GM19438 (cell line): ENCODE results near the gene GRIK2.

Experiments used
- ATAC-seq: cut with Tn5 transposase; IDR thresholded peaks from one replicate; pipeline ENCODE4 v1.9.1; 2021; ENCODE audit warnings: low read depth; ENCODE audit not compliant: unreplicated experiment

Gene GRIK2

DNA sequence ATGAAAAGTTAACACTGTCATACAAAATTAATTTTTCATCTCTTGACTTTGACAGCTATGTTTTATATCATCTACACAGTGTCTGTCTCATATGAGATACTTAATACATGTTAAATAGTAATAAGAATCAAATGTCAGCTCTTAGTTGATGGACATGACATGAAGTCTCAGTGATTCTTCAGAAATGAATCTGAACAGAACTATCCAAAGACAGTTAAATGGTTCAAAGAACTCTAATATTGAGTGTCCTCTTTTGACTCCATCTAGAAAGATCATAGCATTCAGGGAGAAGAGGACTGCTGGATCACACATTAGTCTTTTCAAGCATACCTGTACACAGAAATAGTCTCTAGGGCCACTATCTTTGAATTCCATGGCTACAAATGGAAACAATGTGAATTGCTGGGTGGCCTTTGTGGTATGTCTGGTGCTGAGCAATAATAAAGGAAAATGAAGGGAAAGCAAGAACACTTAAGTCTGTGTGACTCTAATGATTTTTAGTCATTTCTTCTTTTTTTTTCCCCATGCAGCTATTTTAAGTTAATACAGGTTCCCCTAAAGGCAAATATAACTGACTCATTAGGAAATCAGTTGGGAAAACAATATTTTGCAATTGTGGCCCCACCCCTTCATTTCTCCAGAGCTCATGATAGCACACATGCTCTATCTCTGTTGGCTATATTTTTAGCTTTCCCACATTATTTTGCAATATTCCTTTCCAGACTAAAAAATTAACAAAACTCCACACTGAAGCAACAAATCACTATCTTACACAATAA, 367.5 kb downstream of the GRIK2 start:
- ATAC-seq: no peak

GRCh38 chr6:101762851-101763250, 369.3 kb downstream of the GRIK2 start:
- no peak for ATAC-seq

GRCh38 chr6:101765281-101765680, 371.8 kb downstream of the GRIK2 start:
- no peak for ATAC-seq

- ATAC-seq: no peak
Measured at GRCh38 chr6:101770116-101770515, 376.6 kb downstream of the GRIK2 start.

GRCh38 chr6:101776919-101777350, 383.4 kb downstream of the GRIK2 start:
- ATAC-seq: no peak

- ATAC-seq: no peak
Measured at GRCh38 chr6:101777646-101778045, 384.1 kb downstream of the GRIK2 start.

- ATAC-seq: no peak
Measured at GRCh38 chr6:101779051-101779844, 385.7 kb downstream of the GRIK2 start.

- no peak for ATAC-seq
Measured at GRCh38 chr6:101783287-101783686, 389.8 kb downstream of the GRIK2 start.

GRCh38 chr6:101784094-101784493, 390.6 kb downstream of the GRIK2 start:
- no peak for ATAC-seq

DNA sequence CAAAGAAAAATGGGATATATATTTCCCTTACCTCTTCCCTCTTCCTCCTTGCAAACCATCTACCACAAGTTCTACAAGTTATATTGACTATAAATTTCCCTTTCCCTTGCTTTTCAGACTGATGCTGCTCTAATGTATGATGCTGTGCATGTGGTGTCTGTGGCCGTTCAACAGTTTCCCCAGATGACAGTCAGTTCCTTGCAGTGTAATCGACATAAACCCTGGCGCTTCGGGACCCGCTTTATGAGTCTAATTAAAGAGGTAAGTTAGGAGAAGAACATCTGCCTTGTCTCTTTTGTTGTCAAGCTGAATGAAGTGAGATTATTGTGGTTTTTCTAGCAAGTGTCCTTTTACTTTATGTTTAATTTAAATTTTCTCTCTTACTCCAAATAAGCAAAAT, 406.0 kb downstream of the GRIK2 start:
- ATAC-seq: no peak

- ATAC-seq: no peak
Measured at GRCh38 chr6:101800598-101800997, 407.1 kb downstream of the GRIK2 start.

- no peak for ATAC-seq
Measured at GRCh38 chr6:101803136-101803535, 409.6 kb downstream of the GRIK2 start.

DNA sequence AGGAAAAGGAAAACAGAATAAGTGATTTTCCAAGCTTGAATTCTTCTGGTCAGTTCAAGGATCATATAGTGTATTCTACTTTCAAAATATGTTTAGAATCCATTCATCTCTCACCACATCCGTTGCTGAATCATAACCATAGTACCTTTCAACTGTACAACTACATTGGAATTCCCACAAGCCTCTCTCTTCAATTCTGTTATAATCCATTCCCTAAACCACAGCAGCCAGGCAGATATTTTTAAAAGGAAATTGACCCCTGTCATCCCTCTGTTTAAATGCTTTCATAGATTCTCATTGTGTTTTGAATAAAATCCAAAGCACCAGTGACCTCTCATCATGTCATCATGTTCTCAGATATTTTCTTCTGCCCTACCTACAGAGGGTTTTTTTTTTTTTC, 412.7 kb downstream of the GRIK2 start:
- ATAC-seq: no peak

DNA sequence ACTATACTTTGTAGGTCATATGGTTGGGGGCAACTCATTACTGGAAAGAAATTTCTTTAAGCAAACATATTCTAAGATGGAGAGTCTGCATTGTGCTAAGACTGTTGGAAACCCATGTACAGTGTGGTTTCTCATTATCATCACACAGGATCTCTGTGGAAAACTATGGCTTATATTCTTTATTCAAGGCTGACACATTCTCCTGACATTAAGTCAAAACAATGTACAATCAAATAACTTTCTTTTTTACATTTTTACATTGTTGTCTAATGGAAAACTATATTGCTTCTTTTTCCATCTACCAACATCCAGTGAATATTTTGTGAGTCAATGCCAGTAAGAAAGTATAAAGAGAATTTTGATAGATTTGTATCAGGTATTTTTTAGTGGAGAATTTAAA, 417.6 kb downstream of the GRIK2 start:
- no peak for ATAC-seq

GRCh38 chr6:101816716-101817115, 423.2 kb downstream of the GRIK2 start:
- no peak for ATAC-seq

DNA sequence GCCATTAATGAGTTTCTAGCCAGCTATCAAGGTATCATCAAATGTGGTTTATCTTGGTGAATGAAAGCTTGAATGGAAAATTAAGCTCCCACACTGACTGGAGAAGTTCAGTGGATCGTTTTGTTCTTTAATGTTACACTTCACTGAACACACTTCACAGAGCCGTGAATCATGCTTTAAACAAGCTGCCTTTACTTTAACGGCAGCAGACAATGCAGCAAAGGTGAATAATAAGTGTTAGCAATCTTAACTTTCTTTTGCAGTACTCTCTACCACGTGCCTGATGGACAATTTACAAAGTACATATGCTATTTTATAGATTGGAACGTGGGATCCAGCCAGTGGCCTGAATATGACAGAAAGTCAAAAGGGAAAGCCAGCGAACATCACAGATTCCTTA, 424.5 kb downstream of the GRIK2 start:
- ATAC-seq: no peak

- no peak for ATAC-seq
Measured at GRCh38 chr6:101824551-101825345, 431.2 kb downstream of the GRIK2 start.

- no peak for ATAC-seq
Measured at GRCh38 chr6:101826269-101826668, 432.8 kb downstream of the GRIK2 start.

DNA sequence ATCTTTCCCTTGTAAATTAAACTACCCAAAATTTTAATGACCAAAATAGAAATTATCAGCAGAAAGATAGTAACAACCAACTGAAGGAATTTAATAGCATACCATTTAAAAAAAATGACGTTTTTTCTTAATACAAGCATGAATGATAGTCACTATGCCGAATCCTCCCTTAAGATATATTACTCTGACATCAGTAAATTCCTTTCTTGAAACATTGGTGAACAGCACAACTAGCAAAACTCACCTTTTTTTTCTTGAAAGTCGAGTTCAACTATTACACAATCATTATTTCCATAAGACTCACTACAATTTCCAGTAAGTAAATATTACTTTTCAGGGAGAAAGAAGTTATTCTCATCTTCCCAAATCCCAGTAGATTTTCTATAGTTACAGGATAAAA, 433.2 kb downstream of the GRIK2 start:
- ATAC-seq: no peak

GRCh38 chr6:101830501-101831031, 437.1 kb downstream of the GRIK2 start:
- ATAC-seq: no peak

GRCh38 chr6:101832371-101832770, 438.9 kb downstream of the GRIK2 start:
- ATAC-seq: no peak
